Ovary (tissue), 3 donors: ENCODE measurements around the gene VSTM2B.

Experiments used
- EP300 ChIP-seq: sonication (generic); formaldehyde crosslinking; IDR thresholded peaks from one replicate; pipeline ENCODE4 v1.6.1; 2017; ENCODE audit warnings: antibody characterized with exemption
- POLR2A ChIP-seq: fragments of 450-650 bp; IDR thresholded peaks from one replicate; pipeline ENCODE4 v1.6.1; 2017; ENCODE audit warnings: antibody characterized with exemption, mild to moderate bottlenecking, moderate library complexity
- TF ChIP-seq, protein P1 (sequence below), 3 donors: fragments of 450-650 bp in 2 of 3; fragments of 200-600 bp in 1 of 3; IDR thresholded peaks; one replicate each; pipeline versions ENCODE4 v1.5.1 to v1.8.0; 2016 to 2022; ENCODE audit warnings: antibody characterized with exemption in 3 of 3, mild to moderate bottlenecking in 1 of 3
- donor health status: DM: no; HTN: no; CAD: no.

DNA sequence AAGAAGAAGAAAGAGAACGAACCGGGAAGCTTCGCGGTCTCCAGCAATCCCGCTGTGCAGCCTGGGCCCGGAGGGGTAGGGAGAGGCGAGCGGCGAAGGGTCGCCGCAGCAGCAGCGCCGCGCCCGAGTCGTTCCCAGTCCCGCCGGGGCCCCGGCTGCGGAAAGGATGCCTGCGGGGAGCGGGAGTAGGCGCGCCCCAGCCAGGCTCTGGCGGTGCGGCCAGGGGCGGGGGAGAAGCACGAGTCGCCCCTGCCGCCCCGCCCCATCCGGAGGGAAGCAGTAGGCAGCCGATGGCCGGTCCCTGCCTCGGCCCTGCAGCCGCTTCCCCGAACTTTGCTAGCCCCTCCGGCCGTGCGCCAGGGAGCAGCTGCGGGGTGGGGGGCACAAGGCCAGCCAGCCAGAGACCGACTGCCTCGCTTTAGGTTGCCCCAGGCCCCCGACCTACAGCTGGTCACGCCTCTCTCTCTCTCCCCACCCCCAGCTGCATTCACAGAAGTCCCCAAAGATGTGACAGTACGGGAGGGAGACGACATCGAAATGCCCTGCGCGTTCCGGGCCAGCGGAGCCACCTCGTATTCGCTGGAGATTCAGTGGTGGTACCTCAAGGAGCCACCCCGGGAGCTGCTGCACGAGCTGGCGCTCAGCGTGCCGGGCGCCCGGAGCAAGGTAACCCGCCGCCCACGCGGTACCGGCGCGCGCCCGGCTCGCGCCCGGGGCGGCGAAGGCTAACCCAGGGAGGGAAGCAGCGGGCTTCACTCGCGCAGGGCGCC is 1.1 kb downstream of the VSTM2B start:
- TF ChIP-seq EP300 (no peak), POLR2A (no peak)
- TF ChIP-seq, protein P1, sequence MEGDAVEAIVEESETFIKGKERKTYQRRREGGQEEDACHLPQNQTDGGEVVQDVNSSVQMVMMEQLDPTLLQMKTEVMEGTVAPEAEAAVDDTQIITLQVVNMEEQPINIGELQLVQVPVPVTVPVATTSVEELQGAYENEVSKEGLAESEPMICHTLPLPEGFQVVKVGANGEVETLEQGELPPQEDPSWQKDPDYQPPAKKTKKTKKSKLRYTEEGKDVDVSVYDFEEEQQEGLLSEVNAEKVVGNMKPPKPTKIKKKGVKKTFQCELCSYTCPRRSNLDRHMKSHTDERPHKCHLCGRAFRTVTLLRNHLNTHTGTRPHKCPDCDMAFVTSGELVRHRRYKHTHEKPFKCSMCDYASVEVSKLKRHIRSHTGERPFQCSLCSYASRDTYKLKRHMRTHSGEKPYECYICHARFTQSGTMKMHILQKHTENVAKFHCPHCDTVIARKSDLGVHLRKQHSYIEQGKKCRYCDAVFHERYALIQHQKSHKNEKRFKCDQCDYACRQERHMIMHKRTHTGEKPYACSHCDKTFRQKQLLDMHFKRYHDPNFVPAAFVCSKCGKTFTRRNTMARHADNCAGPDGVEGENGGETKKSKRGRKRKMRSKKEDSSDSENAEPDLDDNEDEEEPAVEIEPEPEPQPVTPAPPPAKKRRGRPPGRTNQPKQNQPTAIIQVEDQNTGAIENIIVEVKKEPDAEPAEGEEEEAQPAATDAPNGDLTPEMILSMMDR (IDR thresholded peaks at IDR 0.05), result no peak
